DOHH2 (cell line): Measurements from ENCODE around the gene RPL32.

Source experiments
- CTCF ChIP-seq: fragments of 200-600 bp; sonication (generic); IDR thresholded peaks from one replicate; pipeline ENCODE4 v1.5.1; 2014; ENCODE audit warnings: antibody characterized with exemption, mild to moderate bottlenecking, low read depth, low read length; ENCODE audit not compliant: poor library complexity, severe bottlenecking
- EZH2phosphoT487 ChIP-seq: fragments of 200-600 bp; sonication (generic); IDR thresholded peaks from 2 replicates; pipeline ENCODE4 v1.6.1; 2017; ENCODE audit warnings: borderline replicate concordance, mild to moderate bottlenecking, antibody characterized with exemption, low read length, moderate library complexity, mixed read lengths

DNA sequence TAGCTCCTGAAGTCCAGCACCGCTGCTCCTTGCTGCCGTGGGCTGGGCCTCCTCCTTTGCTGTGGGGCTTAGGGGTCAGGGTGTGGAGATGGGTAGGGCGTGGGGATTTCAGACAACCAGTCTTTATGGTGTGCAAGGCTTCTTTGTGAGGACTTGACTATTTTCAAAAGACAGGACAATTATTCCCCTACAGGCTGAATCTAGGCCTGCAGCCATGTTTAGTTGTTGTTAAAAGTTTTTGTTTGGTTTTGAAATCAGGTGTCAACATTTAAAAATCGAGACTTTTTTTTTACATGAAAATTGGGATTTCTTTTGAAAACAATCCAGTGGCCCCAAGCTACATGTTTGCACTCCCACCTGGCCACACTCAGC, 10.6 kb downstream of the RPL32 start:
- peak; percentile 34 for TF ChIP-seq CTCF
- no peak for TF ChIP-seq EZH2phosphoT487
